ENCODE results near the gene NXNL1. TPM values are rescaled to one million over a fixed set of nuclear protein-coding genes. Genes with fewer than 3 reads are reported as not detected.

NXNL1 gene
- total and polyA plus RNA-seq, 9 of the 15 experiments (the other 6 are each of a cell fraction or from before 2014, with no cell fraction given), result not detected

- no peak for TF ChIP-seq ZNF518B (CRISPR knock-in tag; IDR thresholded peaks at IDR 0.05)
- no peak for TF ChIP-seq ZNF592 (IDR thresholded peaks at IDR 0.05)
- no peak for TF ChIP-seq TCF15 (CRISPR knock-in tag; IDR thresholded peaks at IDR 0.05)
- no peak for TF ChIP-seq CAMTA2 (CRISPR knock-in tag; conservative IDR thresholded peaks at IDR 0.05)
- TF ChIP-seq ZNF717 (CRISPR knock-in tag; IDR thresholded peaks at IDR 0.05), result no peak
- no peak for TF ChIP-seq NUFIP1 (IDR thresholded peaks at IDR 0.05; ENCODE audit: partially characterized antibody)
- no peak for TF ChIP-seq IRF9 (tag; IDR thresholded peaks at IDR 0.05)
- TF ChIP-seq CBX2 (IDR thresholded peaks at IDR 0.05; ENCODE audit: insufficient read depth, low read length, poor library complexity, severe bottlenecking), result no peak
- no peak for TF ChIP-seq PHF21A (IDR thresholded peaks at IDR 0.05; ENCODE audit: borderline replicate concordance, low read depth)
- TF ChIP-seq RBM22 (IDR thresholded peaks at IDR 0.05; ENCODE audit: low read depth, low read length, poor library complexity, severe bottlenecking), result no peak
- TF ChIP-seq UBTF (IDR thresholded peaks at IDR 0.05; ENCODE audit: borderline replicate concordance in 1 of 2, low read depth in 2 of 2, low read length in 2 of 2), result no peak
- no peak for TF ChIP-seq ZNF347 (CRISPR knock-in tag; IDR thresholded peaks at IDR 0.05; ENCODE audit: low read depth)
- no peak for TF ChIP-seq NR2F6 (CRISPR knock-in tag; IDR thresholded peaks at IDR 0.05)
Measured at GRCh38 chr19:17470068-17470841, 9.5 kb upstream of the NXNL1 start, which contains the start of gene SLC27A1 (continued).
